ENCODE data around the gene AFAP1.

DNA sequence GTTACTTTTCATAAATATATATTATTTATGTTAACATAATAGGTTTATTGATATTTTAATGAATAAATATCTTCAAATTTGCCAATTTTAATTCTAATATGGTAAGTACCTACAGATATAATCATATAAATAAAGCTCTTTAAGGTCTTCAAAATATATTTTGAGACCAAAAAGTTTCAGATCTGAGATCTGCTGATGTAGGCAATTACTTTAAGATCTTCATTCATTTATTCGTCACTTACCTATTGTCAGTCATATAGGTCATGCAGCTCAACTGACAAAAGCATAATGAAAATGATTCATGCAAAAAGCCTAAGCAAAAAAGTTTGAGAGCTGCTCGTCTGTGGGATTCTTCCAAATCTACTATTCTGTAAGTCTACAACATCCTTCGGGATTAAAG, 64.8 kb downstream of the AFAP1 start:
- TF ChIP-seq, protein P1, sequence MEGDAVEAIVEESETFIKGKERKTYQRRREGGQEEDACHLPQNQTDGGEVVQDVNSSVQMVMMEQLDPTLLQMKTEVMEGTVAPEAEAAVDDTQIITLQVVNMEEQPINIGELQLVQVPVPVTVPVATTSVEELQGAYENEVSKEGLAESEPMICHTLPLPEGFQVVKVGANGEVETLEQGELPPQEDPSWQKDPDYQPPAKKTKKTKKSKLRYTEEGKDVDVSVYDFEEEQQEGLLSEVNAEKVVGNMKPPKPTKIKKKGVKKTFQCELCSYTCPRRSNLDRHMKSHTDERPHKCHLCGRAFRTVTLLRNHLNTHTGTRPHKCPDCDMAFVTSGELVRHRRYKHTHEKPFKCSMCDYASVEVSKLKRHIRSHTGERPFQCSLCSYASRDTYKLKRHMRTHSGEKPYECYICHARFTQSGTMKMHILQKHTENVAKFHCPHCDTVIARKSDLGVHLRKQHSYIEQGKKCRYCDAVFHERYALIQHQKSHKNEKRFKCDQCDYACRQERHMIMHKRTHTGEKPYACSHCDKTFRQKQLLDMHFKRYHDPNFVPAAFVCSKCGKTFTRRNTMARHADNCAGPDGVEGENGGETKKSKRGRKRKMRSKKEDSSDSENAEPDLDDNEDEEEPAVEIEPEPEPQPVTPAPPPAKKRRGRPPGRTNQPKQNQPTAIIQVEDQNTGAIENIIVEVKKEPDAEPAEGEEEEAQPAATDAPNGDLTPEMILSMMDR (IDR thresholded peaks at IDR 0.05) = no peak
- no peak for TF ChIP-seq POLR2A (IDR thresholded peaks at IDR 0.05)

Data from esophagus squamous epithelium (tissue), 4 donors.